NCI-H526 (cell line): ENCODE data around the gene RASEF.

Source experiments
- DNase-seq, 2 experiments: peaks; one replicate each; lab custom pipeline; 2025; lab: John Stamatoyannopoulos, UW

RASEF gene

DNA sequence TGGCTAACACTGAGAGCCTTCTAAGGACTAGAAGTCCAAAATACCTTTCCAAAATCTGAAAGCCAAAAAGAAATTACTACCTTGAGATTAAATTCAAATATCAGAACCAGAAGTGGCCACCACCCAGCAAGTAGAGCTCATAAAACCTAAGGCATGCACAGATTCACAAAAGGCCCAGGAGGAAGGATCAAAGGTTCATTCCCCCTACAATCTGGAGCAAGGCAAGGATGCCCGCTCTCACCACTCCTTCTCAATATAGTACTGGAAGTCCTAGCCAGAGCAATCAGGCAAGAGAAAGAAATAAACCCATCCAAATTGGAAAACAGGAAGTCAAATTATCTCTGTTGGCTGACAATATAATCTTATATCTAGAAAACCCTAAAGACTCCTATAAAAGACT, 6.0 kb downstream of the RASEF start:
- DNase-seq: no peak

DNA sequence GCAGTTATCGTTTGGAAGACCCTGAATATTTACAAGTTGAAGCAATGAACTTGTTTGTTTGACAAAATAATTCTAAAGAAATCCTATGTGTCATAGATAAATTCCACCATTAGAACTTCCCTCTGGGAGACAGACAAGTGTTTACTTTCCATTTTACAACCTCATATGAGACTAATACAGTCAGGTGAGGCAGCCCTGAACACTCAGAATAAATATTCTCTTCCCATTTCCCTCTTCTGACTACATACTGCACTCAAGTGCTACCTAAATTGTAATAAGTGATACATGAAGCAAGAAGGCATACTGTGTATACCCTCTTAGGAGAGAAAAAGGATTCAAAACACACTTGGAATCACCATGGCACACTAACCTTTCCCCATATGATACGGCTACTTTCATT, 6.8 kb downstream of the RASEF start:
- no peak for DNase-seq

DNA sequence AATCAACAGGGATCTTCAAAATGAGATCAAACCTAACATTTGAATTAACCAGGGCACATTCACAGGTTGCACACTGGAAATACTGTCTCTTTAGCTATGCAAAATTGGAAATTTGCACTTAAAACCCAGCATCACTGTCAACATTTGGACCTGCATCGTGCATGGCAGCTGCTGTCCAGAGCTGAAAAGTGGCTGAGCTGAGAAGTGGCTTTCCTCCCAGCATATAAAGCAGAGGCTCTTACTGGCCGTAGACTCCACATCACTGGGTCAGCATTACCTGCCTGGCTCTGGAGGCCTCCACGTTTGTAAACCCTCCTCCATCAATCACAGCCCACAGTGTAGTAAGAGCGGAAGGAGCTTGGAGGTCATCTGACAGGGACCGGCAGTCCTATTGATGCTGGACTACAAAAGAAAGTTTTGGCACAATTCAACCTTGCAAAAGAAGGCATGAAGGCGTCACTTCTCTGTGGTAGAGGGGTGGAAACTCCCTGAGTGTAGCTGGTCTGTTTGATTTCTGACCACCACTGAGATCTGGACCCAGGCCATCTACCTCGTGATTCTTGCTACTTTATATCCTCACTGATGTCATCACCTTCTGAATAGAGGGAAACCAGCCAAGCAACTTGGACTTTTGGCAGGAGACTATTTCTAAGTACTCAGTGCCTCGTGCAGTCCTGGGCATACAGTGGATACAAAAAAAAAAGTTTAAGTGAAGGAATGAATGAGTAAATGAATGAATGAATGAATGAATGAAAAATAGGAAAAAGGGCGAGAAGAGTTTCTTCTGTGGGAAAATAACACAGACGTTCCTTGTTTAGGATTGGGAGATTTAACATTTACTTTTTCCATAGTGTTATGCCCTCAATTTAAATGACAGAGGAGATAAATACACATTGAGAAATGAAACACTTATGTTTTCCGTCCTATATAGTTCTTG, 14.8 kb downstream of the RASEF start:
- no peak for DNase-seq

DNA sequence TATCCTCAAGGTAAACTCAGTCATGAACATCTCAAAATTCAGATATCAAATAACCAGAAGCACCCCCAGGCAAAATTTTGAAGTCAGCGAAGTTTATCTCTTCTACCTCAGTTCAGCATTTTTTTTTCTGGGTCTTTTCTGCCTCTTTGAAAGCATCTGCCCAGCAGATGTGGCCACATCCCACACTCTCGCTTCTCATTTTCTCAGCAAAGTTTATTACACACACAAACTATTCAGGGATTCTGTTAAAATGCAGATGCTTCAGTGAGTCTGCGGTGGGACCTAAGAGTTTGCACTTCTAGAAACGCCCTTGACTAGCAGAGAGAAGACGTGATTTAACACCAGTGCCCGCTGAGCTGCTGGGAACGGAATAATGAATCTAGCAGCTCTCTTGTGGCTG, 19.3 kb downstream of the RASEF start:
- DNase-seq: no peak

DNA sequence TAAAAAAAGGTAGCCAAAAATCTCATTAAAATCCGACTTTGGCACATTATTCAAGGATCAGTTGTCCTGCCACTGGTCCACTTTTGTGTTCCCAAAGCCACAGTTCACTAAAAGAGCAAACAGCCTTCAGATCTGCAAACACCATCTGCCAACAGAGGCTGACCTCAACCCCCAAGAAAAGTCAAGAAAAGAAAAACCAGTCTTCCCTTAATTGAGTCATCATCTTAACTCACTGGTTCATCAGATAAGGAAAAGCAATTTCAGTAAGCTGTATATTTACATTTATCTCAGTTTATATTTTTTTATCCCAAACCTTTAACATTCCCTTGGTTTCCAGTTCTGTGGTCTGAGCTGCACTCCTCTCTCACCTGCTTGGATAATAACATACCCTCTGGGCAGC, 21.2 kb downstream of the RASEF start:
- no peak for DNase-seq

DNA sequence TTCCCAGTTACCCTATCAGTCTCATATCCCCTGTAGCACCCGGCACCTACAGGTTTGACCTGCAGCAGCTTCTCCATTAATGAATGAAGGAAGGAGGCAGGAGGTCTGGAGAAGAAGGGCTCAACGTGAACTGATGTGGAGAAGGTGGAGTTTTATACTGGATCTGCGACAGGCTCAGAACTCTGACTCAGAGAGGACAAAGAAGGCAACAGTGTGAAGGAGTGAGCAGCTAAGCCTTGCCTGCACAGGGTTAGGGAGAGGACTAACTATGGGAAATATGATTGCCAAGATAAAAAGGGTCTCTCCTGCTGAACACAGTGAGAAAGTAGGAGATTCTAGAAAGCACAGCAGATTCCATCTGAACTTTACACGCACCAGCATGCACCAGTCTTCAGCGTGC, 23.6 kb downstream of the RASEF start:
- DNase-seq: no peak

DNA sequence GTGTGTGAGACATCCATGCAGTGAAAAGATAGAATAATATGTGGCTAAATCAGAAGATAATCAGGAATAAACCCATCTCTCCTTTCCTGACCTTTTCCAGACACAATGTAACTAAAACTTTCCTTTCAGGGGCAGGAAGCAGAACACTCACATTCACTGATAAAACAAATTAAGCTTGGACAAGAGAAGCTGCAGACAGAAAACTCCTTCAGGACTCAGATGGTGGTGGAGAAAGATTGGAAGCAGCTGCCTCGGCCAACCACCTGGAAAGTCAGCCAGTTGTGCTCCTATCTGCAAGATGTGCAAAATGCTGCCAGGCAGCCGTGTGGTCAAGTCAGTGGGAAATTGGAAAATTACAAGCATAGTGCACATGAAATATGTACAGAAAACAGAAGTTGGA, 26.9 kb downstream of the RASEF start:
- no peak for DNase-seq

DNA sequence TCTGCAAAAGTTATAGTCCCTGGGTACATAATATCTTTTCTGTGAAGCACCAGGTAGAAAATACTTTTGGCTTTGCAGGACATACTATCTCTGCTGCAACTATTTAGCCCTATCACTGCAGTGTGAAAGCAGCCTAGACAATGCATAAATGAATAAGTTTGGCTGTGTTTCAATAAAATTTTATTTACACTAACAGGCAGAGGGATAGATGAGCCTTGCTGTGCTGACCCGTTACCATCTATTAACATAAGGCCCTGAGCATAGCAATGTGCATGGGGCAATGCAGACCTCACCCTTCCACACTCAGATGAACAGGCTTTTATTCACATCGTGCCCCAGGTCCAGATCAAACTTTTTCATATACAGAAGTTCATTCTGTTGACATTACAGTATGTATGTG, 27.8 kb downstream of the RASEF start:
- no peak for DNase-seq

DNA sequence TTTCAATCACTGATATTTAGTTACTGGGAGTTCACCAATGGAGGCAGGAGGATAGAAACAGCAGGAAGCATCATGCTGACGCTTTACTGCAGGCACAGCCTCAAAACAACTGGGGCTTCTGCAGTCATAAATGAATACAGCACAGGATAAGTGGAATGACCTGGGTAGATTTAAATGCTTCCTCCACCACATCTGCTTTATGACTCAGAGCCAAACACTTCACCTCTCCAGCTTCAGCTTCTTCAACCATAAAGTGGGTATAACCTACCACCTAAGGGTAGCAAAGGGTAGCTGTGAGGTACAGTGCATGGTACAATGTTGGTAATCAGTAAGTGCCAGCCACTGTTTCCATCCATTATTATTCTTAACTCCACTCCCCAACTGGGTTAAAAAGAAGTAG, 28.4 kb downstream of the RASEF start:
- no peak for DNase-seq

DNA sequence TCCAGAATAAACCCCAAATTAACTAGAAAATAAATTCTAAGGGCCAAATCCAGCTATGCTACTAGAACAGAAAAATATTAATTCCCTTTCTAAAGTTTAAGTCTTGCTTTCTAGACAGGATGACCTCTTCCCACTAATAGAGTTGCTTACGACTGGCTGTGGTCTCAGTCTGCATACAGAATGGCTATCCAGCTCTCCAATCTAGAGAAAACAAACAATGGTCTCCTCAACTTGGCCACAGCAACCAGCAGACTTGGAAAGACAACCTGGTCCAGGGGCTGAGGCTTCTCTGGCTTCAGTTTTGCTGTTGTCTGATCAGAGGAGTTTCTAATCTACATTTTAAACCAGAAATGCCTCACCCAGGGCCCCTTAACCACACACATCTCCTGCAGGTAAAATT, 28.9 kb downstream of the RASEF start:
- no peak for DNase-seq

DNA sequence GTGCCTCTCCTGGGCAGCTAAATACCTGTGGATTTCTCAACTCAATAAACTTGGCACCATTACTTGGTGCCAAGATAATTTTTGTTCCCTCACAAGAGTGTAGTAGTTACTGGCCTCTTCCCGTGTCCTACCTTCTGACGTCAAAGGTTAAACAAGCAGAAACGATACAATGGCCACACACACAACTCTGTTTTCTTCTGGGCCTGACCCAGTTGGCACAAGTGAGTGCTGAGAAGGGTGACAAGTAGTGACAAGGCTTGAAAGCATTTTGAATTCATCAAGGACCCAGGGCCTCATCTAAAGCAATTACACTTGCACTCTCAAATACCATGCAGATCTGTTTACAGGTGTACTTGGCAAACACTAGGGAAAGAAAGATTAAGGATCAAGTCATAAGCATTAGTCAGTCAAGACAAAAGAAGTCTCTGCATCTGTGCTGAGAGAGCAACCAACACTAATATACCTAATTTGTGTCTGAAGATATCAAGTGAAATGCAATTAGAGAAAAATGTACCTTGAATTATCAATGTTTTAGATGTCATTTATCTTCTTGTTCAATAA, 30.8 kb downstream of the RASEF start:
- no peak for DNase-seq

DNA sequence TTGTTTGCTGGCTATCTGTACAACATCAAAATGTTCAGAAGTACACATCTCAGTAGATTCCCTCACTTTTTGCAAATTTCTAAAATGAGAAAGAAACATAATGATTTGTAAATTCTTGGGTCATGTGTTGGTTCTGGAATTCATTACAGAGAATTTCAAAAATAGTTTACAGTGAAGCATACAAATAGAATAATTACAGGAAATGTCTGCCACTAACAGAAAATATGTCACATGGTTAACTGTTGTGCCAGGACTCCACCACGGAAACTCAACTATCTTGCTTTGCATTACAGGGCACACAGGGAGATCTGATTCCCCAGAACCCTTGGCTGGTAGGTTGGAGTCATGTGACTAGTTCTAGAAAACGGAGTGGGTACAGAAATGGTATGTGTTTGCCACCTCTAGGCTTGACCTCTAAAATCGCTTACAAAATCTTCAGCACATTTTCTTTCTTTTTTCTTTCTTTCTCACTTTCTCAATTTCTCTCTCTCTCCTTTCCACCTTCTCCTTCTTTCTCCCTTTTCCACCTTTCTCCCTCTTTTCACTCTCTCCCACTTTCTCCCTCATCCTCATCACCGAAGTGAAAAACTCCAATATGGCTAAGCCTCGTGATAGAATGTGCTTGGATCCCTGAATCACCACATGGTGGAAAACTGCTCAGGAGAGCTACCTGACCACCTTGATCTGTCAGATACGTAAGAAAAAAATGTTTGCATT, 32.4 kb downstream of the RASEF start:
- DNase-seq: no peak

DNA sequence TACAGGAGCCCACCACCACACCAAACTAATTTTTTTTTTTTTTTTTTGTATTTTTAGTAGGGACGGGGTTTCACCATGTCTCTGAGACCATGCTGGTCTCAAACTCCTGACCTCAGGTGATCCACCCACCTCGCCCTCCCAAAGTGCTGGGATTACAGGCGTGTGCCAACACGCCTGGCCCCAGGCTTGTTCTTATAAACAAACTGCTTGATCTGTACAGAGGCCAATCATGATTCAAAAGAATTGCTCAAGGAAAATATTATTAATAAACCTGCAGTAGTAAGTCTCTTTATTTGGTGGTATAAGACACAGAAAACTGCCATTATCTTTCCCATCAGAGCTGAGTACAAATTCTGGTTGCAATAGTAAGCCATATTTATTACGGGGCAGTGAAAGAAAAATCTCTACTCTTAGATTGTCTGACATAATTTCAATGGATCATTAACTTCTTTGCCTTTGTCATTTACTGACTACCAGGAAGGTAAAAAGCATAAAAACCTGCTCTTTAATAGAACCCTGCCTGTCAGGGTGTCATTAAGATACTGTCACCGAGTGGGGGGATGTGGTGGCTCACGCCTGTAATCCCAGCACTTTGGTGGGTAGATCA, 33.3 kb downstream of the RASEF start:
- no peak for DNase-seq

DNA sequence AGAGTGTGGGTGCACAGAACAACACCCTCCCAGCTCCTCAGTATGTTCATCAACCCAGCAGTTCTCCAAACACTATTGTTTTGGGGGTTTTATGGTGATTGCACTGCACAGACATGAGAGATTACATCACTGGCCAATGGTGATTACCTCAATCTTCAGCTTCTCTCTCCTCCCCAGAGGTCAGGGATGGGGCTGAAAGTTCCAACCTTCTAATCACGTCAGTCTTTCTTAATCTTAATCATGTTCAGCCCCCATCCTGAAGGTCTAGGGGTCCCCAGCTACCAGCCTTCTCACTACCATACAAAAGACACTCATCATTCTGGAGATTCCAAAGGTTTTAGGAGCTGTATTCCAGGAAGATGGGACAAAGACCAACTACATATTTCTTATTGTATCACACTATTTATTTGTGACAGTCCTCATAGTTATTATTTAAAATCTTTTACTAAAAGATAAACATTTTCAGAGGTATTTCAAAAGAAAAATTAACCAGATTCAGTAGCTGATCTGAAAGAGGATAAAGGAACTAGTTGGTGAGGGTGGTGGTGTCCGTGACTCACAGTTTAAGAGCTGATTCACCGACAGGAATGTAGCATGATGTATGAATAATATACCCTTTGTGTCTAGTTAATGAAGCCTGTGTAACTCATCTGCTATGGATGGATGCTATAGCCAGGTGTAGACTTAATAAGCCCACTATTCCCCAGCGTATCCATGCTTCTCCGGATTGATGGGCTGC, 35.6 kb downstream of the RASEF start:
- peak; percentile 20 to 67 for DNase-seq

DNA sequence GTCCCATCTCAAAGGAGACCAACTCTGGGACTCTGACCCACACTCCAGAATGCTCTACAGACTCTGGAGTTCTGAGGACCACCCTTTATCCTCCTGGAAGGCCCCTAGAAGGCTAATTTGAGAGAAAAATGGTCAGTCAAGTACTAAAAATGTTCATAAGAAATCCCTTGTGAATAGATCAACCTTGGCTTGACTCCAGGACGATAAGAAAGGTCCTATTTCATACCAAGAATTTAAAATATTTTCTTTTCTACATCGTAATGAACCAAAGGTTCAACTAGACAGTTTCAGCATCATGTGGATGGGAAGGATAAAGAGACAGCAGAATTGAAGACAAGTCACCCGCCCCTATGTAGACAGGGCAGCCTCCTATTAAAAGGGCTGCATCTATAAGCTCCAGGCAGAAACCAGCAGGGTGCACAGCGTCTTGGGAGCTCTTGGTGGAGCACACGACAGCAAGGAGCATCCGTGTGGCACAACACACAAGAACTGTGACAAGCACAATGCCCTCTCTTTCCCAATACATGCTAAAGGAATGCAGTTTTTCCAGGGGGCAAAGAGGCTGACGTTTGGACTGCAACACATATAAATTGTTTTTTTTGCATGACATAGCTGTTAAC, 38.3 kb downstream of the RASEF start:
- DNase-seq: no peak

DNA sequence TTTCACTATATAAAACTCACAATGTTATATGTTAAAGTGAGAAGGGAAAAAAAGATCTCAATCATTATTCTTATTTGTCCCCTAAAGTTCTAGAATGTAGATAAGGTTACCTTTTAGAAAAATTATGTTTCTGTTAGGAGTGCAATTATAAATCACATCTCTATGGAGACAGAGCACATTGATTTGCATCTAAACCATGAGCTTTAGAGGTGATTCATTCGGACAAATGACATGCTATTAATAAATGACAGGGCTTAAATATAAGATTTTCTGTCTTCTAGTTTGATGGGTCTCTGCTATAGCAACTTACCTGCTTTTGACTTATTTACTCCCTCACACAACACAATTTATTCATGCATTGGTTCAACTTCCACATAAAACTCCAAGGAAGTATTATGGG, 39.8 kb downstream of the RASEF start:
- DNase-seq: no peak

DNA sequence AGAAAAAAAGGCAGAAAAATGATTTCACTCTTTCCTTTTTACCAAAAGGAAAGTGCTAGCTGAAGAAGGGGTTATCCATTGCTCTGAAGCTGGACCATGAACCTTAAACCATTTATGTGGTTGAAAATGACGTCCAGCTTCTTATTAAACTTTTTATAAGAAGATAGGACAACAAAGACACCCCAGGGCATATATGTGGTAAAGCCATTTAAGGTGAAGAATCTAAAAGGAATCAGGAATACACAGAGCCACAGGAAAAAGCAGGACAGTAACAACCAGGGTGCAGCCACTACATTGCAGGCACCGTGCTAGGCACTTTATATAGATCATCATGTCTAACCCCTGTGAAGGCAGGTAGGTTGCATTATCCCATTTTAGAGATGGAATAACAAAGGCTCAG, 42.1 kb downstream of the RASEF start:
- DNase-seq: no peak

DNA sequence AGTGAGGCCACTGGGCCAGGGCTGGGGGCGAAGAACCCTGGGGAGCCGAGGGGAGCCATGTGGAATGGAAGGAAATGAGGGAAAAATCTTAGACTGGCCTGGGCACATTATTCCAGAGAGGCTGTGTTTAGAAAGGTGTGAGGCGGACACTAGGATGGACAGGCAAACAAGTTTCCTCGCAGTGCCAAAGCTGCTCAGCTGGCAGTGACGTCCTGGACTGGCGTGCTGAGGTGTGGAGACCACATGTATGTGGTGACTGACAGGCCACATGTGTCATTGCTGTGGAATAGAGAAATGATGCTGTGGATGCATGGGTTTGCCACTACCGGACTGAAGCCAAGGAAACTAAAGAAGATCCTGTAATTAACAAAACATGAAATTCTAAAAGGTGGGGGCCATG, 42.6 kb downstream of the RASEF start:
- no peak for DNase-seq

DNA sequence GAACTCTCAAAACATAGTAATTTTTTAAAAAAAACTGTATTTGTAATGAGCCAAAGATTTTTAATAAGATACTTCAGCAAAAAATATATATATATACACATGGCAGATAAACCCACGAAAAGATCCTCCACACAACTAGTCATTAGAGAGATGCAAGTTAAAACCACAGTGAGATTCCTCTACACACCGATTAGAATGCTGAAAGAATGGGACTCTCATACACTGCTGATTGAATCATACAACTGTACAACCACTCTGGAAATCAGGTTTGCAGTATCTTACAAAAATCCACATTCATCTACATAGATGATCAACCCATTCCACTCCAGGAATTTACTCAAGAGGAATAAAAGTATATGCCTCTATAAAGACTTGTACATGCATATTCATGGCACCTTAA, 43.7 kb downstream of the RASEF start:
- DNase-seq: no peak

DNA sequence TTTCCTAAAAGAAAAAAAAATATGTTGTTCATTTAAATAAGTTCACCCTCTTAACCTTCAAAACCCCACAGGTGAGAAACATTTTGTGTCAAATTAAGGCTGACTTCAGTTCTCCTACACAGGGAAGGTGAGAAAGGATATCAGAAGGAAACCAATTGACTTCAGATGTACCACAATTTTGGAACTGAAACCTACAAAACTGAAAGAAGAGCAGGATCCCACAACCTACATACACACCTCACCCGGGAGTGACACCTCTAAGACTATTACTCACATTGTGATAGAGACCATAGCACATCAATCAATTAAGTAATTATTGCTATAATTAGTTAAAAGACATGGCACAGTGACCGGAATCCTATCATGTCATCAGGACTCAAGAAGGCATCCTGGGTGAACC, 47.0 kb downstream of the RASEF start:
- DNase-seq: no peak

DNA sequence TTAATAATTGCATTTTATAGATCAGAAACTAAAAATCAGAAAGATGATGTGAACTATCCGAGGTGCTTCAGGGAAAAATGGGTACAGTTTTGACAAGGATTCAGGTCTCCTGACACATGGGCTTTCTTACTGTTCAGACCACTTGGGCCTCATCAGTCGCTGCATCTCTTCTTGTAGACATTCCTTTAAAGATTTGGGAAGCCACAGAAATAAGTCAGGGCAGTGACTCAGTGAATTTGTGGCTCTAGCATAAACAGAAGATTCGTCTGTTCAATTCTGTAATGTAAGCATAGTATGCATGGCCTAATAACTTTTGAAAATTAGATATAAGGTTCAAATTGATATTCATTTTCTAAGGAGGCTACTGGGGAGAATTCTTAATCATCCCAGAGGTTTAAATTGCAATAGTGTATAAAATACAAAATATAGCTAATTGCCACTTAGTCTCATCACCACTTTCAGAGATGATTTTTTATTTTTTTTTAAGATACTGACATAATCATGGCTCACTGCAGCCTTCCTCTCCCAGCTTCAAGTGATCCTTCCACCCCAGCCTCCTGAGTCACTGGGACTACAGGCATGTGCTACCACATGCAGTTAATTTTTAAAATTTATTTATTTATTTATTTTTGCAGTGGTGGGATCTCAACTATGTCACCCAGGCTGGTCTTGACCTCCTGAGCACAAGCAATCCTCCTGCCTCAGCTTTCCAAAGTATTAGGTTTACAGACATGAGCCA, 48.9 kb downstream of the RASEF start:
- DNase-seq: no peak
